ENCODE results near the gene TENT5D.
"Not testable (repeated sequence)": the region's sequence is repeated elsewhere in the genome, so short reads cannot be mapped to it uniquely, and the experiment has no call there.

The TENT5D gene

DNA sequence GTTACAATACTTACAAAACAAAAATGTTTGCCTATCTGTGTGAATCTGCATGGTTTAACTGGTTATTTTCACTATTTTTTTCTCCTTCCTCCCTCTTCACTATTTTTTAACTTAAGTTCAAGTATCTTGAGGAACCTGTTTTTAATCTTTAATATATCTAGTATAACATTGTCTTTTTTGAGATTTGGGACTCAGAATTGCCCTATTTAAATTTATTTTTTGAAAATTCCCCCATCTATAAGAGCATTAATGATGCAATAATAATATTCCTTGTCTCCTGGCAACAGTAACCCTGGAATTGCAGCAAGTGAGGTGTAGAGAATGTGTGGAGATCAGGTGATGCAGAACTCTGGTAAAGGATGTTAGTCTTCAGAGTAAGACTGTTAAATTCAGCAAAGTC is at the start of gene TENT5D:
TENT5D (plus strand) TSS at position 301 of the 400 bp plus-strand sequence. CDS start 22,093 bp downstream, outside the sequence.
- no peak within 1 kb of the TSS for H3K4me3 ChIP-seq (ENCODE audit: low read length)
- H3K36me3 ChIP-seq (ENCODE audit: insufficient read depth, low read length): no peaks in the 10 kb centered on the region
- H2AFZ ChIP-seq (ENCODE audit: low read depth, low read length): no peak within 1 kb of the TSS
- H3K4me1 ChIP-seq (ENCODE audit: insufficient read depth, low read length): no peaks in the 10 kb centered on the region
- H3K27me3 ChIP-seq (ENCODE audit: insufficient read depth, low read length): no peaks in the 10 kb centered on the region
- H3K9me3 ChIP-seq (ENCODE audit: low read length): no peaks in the 10 kb centered on the region

DNA sequence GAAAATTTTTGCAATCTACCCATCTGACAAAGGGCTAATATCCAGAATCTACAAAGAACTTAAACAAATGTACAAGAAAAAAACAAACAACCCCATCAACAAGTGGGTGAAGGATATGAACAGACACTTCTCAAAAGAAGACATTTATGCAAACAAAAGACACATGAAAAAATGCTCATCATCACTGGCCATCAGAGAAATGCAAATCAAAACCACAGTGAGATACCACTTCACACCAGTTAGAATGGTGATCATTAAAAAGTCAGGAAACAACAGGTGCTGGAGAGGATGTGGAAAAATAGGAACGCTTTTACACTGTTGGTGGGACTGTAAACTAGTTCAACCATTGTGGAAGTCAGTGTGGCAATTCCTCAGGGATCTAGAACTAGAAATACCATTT is 34.6 kb upstream of the TENT5D start:
- not testable (repeated sequence) for H3K27me3 ChIP-seq (ENCODE audit: insufficient read depth, low read length); H3K4me3 ChIP-seq (ENCODE audit: low read length); H3K4me1 ChIP-seq (ENCODE audit: insufficient read depth, low read length); H3K36me3 ChIP-seq (ENCODE audit: insufficient read depth, low read length); H2AFZ ChIP-seq (ENCODE audit: low read depth, low read length); H3K9me3 ChIP-seq (ENCODE audit: low read length)

GRCh38 chrX:80388206-80388605 is 32.0 kb upstream of the TENT5D start:
- Histone ChIP-seq H2AFZ (ENCODE audit: low read depth, low read length) (no peak overlapping the region), H3K4me3 (ENCODE audit: low read length) (no peak overlapping the region), H3K27me3 (ENCODE audit: insufficient read depth, low read length) (no peaks in the 10 kb centered on the region), H3K4me1 (ENCODE audit: insufficient read depth, low read length) (no peaks in the 10 kb centered on the region), H3K9me3 (ENCODE audit: low read length) (no peaks in the 10 kb centered on the region), H3K36me3 (ENCODE audit: insufficient read depth, low read length) (no peaks in the 10 kb centered on the region)

GRCh38 chrX:80412042-80412441 is 8.2 kb upstream of the TENT5D start:
- H2AFZ ChIP-seq (ENCODE audit: low read depth, low read length): no peak overlapping the region
- no peaks in the 10 kb centered on the region for H3K9me3 ChIP-seq (ENCODE audit: low read length)
- no peaks in the 10 kb centered on the region for H3K27me3 ChIP-seq (ENCODE audit: insufficient read depth, low read length)
- H3K4me3 ChIP-seq (ENCODE audit: low read length): no peak overlapping the region
- no peaks in the 10 kb centered on the region for H3K4me1 ChIP-seq (ENCODE audit: insufficient read depth, low read length)
- H3K36me3 ChIP-seq (ENCODE audit: insufficient read depth, low read length): no peaks in the 10 kb centered on the region

- H3K27me3 ChIP-seq (ENCODE audit: insufficient read depth, low read length): no peaks in the 10 kb centered on the region
- H3K36me3 ChIP-seq (ENCODE audit: insufficient read depth, low read length): no peaks in the 10 kb centered on the region
- no peaks in the 10 kb centered on the region for H3K4me1 ChIP-seq (ENCODE audit: insufficient read depth, low read length)
- H2AFZ ChIP-seq (ENCODE audit: low read depth, low read length): no peak overlapping the region
- no peak overlapping the region for H3K4me3 ChIP-seq (ENCODE audit: low read length)
- H3K9me3 ChIP-seq (ENCODE audit: low read length): no peaks in the 10 kb centered on the region
Measured at GRCh38 chrX:80423000-80423399, 2.8 kb downstream of the TENT5D start.

GRCh38 chrX:80423744-80424143 is 3.5 kb downstream of the TENT5D start:
- H3K9me3 ChIP-seq (ENCODE audit: low read length): no peaks in the 10 kb centered on the region
- H3K4me1 ChIP-seq (ENCODE audit: insufficient read depth, low read length): no peaks in the 10 kb centered on the region
- no peaks in the 10 kb centered on the region for H3K27me3 ChIP-seq (ENCODE audit: insufficient read depth, low read length)
- H3K36me3 ChIP-seq (ENCODE audit: insufficient read depth, low read length): no peaks in the 10 kb centered on the region
- H3K4me3 ChIP-seq (ENCODE audit: low read length): no peak overlapping the region
- H2AFZ ChIP-seq (ENCODE audit: low read depth, low read length): no peak overlapping the region

DNA sequence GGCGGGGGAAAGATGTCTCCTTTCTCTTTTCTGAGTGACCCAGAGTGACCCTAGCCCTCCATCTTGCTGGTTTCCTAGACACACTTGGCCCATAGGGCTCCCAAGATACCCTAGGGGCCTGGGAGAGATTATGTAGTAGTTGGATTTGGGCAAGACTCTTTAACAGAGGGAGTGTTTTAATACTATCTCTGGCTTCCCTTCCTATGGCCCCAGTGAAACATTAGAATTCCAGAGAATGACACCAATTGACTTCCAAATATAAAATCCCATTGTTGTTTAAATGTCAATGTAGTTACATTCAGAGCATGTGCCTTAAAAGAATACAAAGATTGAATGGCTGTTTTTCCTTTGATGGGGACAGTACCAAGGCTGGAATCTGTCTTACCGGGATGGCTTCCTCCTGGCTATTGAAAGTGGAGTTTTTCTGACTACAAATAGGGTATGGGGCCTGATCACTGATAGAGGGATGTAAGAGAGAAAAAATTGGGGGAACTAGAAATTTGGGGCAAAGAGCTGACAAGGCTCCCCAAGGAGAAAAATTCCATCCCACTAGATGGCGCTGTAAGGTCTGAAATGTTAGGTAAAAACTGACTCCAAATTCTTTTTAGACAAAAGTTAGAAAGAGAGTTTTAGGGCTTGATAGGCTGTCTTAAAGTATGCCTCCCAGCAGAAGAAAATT is 10.7 kb downstream of the TENT5D start:
- Histone ChIP-seq H3K4me1 (ENCODE audit: insufficient read depth, low read length) (no peaks in the 10 kb centered on the region), H3K9me3 (ENCODE audit: low read length) (no peaks in the 10 kb centered on the region), H3K27me3 (ENCODE audit: insufficient read depth, low read length) (no peaks in the 10 kb centered on the region), H3K4me3 (ENCODE audit: low read length) (no peak overlapping the region), H3K36me3 (ENCODE audit: insufficient read depth, low read length) (no peaks in the 10 kb centered on the region), H2AFZ (ENCODE audit: low read depth, low read length) (no peak overlapping the region)

DNA sequence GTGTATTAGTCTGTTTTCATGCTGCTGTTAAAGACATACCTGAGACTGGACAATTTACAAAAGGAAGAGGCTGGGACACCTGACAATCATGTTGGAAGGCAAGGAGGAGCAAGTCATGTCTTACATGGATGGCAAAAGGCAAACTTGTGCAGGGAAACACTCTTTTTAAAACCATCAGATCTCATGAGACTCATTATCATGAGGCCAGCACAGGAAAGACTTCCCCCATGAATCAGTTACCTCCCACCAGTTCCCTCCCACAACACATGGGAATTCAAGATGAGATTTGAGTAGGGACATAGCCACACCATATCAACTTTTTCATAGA is 11.2 kb downstream of the TENT5D start:
- Histone ChIP-seq H3K4me1 (ENCODE audit: insufficient read depth, low read length) (no peaks in the 10 kb centered on the region), H2AFZ (ENCODE audit: low read depth, low read length) (no peak overlapping the region), H3K4me3 (ENCODE audit: low read length) (no peak overlapping the region), H3K9me3 (ENCODE audit: low read length) (no peaks in the 10 kb centered on the region), H3K36me3 (ENCODE audit: insufficient read depth, low read length) (no peaks in the 10 kb centered on the region), H3K27me3 (ENCODE audit: insufficient read depth, low read length) (no peaks in the 10 kb centered on the region)

GRCh38 chrX:80432441-80432840 is 12.2 kb downstream of the TENT5D start:
- Histone ChIP-seq H3K4me1 (ENCODE audit: insufficient read depth, low read length) (no peaks in the 10 kb centered on the region), H3K36me3 (ENCODE audit: insufficient read depth, low read length) (no peaks in the 10 kb centered on the region), H3K9me3 (ENCODE audit: low read length) (no peaks in the 10 kb centered on the region), H3K27me3 (ENCODE audit: insufficient read depth, low read length) (no peaks in the 10 kb centered on the region), H2AFZ (ENCODE audit: low read depth, low read length) (no peak overlapping the region), H3K4me3 (ENCODE audit: low read length) (no peak overlapping the region)

DNA sequence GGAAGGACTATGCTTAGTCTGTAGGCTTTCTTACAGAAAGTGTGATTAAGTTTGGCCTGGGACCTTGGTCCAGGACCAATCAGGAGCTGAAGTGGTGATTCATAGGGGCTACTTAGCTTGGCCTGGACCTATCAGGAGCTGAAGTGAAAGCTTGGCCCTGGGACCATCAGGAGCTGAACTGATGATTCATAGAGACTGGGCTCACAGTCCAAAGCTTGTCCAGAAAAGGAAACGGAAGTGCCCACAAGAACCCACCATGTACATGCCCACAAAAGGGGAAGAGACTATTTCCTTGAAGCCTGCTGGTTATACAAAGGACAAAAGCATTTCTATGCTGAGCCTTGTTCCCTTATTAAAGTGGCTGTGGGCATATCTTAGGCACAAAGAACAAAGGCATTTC is 12.6 kb downstream of the TENT5D start:
- H3K4me3 ChIP-seq (ENCODE audit: low read length): no peak overlapping the region

GRCh38 chrX:80468166-80468565 is 47.9 kb downstream of the TENT5D start:
- not testable (repeated sequence) for H3K27me3 ChIP-seq (ENCODE audit: insufficient read depth, low read length); H3K9me3 ChIP-seq (ENCODE audit: low read length); H3K4me1 ChIP-seq (ENCODE audit: insufficient read depth, low read length); H3K4me3 ChIP-seq (ENCODE audit: low read length); H2AFZ ChIP-seq (ENCODE audit: low read depth, low read length); H3K36me3 ChIP-seq (ENCODE audit: insufficient read depth, low read length)

More for the DNA sequence above, 12.6 kb downstream of the TENT5D start:
- Histone ChIP-seq H2AFZ (ENCODE audit: low read depth, low read length) (no peak overlapping the region), H3K36me3 (ENCODE audit: insufficient read depth, low read length) (no peaks in the 10 kb centered on the region), H3K9me3 (ENCODE audit: low read length) (no peaks in the 10 kb centered on the region), H3K27me3 (ENCODE audit: insufficient read depth, low read length) (no peaks in the 10 kb centered on the region), H3K4me1 (ENCODE audit: insufficient read depth, low read length) (no peaks in the 10 kb centered on the region)

DNA sequence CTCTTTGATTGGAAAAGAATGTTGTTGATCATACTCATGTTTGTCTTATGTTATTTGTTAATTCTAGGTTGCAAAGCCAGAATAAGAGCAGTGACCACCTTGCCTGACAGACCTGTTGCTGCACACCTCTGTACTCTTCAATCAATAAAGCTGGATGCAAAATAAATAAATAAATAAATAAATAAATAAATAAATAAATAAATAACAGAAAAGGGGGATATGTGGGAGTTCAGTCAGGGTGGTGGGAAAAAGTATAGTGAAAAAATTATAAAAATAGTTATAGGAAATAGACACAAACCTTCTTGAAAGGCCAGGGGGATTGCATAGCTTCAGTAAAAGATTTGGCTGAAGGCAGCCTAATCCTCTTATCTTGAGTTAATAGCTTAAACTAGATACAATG is 51.3 kb downstream of the TENT5D start:
- no peaks in the 10 kb centered on the region for H3K27me3 ChIP-seq (ENCODE audit: insufficient read depth, low read length)
- H2AFZ ChIP-seq (ENCODE audit: low read depth, low read length): no peak overlapping the region
- no peak overlapping the region for H3K4me3 ChIP-seq (ENCODE audit: low read length)
- no peaks in the 10 kb centered on the region for H3K9me3 ChIP-seq (ENCODE audit: low read length)
- no peaks in the 10 kb centered on the region for H3K4me1 ChIP-seq (ENCODE audit: insufficient read depth, low read length)
- no peaks in the 10 kb centered on the region for H3K36me3 ChIP-seq (ENCODE audit: insufficient read depth, low read length)

DNA sequence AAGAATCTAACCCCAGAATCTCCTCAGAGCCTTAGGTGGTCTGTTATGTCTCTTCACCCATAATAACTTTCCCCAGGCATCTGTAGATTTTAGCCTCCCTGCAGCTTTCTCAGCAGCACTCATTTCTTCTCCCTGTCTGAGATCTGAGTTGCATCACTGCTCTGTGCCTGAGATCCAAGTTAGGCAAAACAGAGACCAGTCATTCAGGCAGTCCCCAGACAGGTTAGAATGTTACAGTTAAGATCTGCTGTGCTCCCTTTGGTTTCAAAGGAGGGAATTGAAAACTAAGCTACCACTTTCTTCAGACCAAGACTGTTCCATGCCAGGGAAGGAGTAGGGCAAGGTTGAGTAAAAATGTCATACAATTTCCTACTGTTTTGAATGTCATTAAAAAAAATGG is 65.3 kb downstream of the TENT5D start:
- no peaks in the 10 kb centered on the region for H3K4me1 ChIP-seq (ENCODE audit: insufficient read depth, low read length)
- H3K27me3 ChIP-seq (ENCODE audit: insufficient read depth, low read length): no peaks in the 10 kb centered on the region
- no peaks in the 10 kb centered on the region for H3K9me3 ChIP-seq (ENCODE audit: low read length)

DNA sequence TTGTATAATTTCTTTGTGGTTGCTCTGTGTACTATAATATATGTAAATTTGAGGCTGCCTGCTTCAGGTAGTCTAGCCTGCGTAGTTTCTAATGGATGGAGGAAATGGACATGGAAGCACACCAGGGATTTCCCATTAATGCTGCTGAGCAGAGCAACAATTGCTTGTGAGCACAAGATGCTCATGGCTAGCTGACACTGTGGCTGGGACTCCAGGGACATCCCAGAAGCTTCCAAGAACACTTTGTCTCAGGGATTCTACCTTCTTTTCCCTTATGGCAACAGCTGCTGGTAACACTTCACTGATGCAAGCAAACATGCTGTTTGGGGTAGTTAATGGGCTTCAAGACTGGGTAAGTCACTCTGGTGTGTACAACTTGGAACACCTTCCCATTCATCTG is 66.1 kb downstream of the TENT5D start:
- no peaks in the 10 kb centered on the region for H3K27me3 ChIP-seq (ENCODE audit: insufficient read depth, low read length)
- no peak overlapping the region for H2AFZ ChIP-seq (ENCODE audit: low read depth, low read length)
- no peak overlapping the region for H3K4me3 ChIP-seq (ENCODE audit: low read length)
- H3K4me1 ChIP-seq (ENCODE audit: insufficient read depth, low read length): no peaks in the 10 kb centered on the region
- no peaks in the 10 kb centered on the region for H3K36me3 ChIP-seq (ENCODE audit: insufficient read depth, low read length)
- no peaks in the 10 kb centered on the region for H3K9me3 ChIP-seq (ENCODE audit: low read length)

More for the DNA sequence above, 65.3 kb downstream of the TENT5D start:
- Histone ChIP-seq H3K4me3 (ENCODE audit: low read length) (no peak overlapping the region), H2AFZ (ENCODE audit: low read depth, low read length) (no peak overlapping the region), H3K36me3 (ENCODE audit: insufficient read depth, low read length) (no peaks in the 10 kb centered on the region)

Measured in neuron (in vitro differentiated cells).